ENCODE data around the gene RIT1. TPM values are rescaled to one million over a fixed set of nuclear protein-coding genes. Genes with fewer than 3 reads are reported as not detected.

The RIT1 gene
- total and polyA plus RNA-seq, 2 of the 13 experiments (the other 11 are each of a cell fraction or from before 2014, with no cell fraction given) = 12.2 to 32.2 TPM

DNA sequence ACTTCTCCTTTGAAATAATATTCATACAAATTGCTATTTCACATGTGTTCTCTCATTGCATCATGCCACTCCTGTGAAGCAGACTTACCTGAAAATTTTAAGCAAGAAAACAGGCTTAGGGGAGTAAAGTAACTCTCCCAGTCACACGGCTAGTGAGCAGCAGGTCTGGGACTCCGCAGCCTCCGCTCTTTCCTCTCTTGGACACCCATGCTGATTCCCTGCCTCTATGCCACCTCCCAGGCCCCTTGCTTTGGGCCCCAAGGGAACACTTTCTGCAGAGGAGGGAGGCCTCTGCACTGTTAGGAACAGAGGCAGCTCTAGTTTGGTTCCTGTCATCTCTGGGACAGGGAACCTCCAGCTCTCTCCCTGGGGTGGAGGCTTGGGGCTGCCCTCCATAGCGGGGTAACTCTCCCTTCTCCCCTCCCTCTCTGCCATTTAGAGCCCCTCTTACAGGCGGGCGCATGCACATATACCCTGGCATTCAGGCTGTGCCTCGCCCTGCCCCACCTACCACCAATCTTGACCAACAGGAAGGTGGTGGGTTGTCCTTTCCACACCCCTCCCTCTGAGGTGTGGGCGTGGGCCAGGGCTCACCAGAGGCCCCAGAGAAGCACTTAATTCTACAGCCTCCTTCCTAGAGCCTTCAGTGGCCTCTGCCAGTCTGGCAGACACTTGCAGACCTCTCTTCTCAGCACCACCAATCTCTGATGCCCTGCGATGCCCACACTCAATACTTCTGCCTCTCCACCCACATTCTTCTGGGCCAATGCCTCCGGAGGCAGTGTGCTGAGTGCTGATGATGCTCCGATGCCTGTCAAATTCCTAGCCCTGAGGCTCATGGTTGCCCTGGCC is 30.1 kb upstream of the RIT1 start, which contains the start of gene RXFP4 (continued):
- TF ChIP-seq POGK (CRISPR knock-in tag; conservative IDR thresholded peaks at IDR 0.05) (0 out of 2 replicates have a peak, but pooled peaks have one; percentile 68), ELF4 (CRISPR knock-in tag; IDR thresholded peaks at IDR 0.05; ENCODE audit: borderline replicate concordance) (no peak), SP1 (IDR thresholded peaks at IDR 0.05) (no peak), SP1 (CRISPR knock-in tag; IDR thresholded peaks at IDR 0.05) (0 out of 2 replicates have a peak, but pooled peaks have one; percentile 17), CBX5 (CRISPR knock-in tag; IDR thresholded peaks at IDR 0.05; ENCODE audit: borderline replicate concordance) (0 out of 2 replicates have a peak, but pooled peaks have one; percentile 21), ELF3 (CRISPR knock-in tag; IDR thresholded peaks at IDR 0.05) (peak; percentile 44; the same call in 1 of the 2 replicates), CSRNP1 (CRISPR knock-in tag; IDR thresholded peaks at IDR 0.05) (no peak), ZNF891 (CRISPR knock-in tag; IDR thresholded peaks at IDR 0.05) (peak; percentile 58; the same call in 1 of the 2 replicates)
